ENCODE results near the gene VWA5B1. TPM values are rescaled to one million over a fixed set of nuclear protein-coding genes. Genes with fewer than 3 reads are reported as not detected.

VWA5B1 gene
- total and polyA plus RNA-seq, 10 donors, result 0.28 TPM; not detected in 9

DNA sequence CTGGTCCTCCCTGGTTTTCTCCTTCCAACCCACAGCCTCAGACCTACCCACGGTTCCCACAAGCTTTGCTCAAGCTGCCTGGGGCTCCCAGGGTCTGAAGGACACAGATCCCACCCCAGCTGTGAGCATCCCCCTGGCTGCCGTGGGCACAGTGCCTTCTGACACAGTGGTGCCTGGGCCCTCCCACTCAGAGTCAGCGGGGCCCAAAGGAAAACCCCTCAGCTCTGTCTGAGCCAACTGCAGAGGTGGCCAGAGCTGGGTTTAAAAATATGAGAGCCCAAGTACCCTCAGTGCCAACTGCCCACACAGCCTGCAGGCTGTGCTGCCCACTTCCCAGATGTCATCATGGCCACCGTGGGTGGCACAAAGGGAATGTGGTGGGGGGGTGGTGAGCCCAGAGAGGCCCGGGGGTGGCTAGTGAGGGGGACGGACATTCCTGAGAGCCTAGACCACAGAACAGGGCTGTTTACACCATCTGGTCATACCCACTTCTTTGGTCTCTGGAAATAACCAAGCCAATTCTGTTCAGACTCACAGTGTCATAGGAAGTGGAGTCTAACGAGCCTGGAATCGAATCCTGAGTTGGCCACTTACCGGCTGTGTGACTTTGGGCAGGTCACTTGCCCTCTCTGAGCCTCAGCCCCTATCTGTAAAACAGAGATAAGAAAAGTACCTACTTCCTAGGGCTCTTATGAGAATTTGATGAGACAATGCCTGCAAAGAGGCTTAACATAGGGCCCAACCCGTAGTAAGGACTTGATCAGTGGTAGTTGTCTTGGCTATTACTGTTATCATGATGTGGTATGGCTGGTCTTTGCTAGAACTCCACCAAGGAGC, 109.9 kb downstream of the VWA5B1 start:
- Histone ChIP-seq H3K9me3 (peaks cover 0 to 9% (median 7%) of the 10 kb centered on the region in 8 donors), H3K4me3 (no peak overlapping the region), H3K27me3 (replicated peaks in 1 of 7) (peaks cover 0 to 74% (median 4%) of the 10 kb centered on the region in 7 donors), H3K36me3 (no peaks in the 10 kb centered on the region), H3K4me1 (no peaks in the 10 kb centered on the region), H3K27ac (no peak overlapping the region)
- WGBS, 5 donors, result 38 to 49% (median 46%) methylated on average over 9 to 10 of the region's 10 CpGs
- intact Hi-C loops (cut with DNase I; ENCODE audit: low total_unique reads), result no loop called here
- TF ChIP-seq POLR2A (IDR thresholded peaks at IDR 0.05), result no peak
- DNase-seq, result no peak

DNA sequence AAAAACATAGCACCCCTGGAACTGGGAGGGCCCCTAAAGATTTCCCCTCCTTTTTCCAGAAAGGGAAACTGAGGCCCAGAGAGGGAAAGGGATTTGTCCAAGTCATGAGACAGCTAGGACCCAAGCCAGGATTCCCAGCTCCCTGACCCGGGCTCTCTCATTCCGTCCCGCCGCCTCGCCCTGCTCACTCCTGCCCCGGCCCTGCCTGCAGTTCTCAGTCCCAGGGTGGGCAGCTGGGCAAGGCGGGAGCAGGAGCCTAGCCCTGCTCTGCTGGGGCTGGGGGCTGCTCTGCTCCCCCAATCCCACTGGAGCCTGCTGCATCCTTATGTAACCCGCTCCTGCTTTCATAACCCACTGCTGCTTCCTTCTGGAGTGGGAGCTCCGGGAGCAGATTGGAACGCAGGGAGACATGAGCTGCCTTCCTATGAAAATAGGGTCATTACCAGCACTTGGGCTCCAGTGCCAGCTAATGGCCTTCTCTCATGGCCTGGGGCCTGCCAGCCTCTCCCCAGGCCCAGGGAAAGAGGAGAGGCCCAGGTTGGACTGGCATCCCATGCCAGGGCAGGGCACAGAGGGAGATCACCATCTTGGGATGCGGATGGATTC, 110.8 kb downstream of the VWA5B1 start:
- no peaks in the 10 kb centered on the region for H3K36me3 ChIP-seq
- H3K4me3 ChIP-seq, result no peak overlapping the region
- H3K27ac ChIP-seq, result no peak overlapping the region
- H3K9me3 ChIP-seq, result no peaks in the 10 kb centered on the region
- peaks cover 0 to 83% (median 4%) of the 10 kb centered on the region in 7 donors for H3K27me3 ChIP-seq (replicated peaks in 1 of 7)
- TF ChIP-seq POLR2A (IDR thresholded peaks at IDR 0.05) (no peak), POLR2AphosphoS5 (IDR thresholded peaks at IDR 0.05) (no peak)
- TF ChIP-seq, protein P1, sequence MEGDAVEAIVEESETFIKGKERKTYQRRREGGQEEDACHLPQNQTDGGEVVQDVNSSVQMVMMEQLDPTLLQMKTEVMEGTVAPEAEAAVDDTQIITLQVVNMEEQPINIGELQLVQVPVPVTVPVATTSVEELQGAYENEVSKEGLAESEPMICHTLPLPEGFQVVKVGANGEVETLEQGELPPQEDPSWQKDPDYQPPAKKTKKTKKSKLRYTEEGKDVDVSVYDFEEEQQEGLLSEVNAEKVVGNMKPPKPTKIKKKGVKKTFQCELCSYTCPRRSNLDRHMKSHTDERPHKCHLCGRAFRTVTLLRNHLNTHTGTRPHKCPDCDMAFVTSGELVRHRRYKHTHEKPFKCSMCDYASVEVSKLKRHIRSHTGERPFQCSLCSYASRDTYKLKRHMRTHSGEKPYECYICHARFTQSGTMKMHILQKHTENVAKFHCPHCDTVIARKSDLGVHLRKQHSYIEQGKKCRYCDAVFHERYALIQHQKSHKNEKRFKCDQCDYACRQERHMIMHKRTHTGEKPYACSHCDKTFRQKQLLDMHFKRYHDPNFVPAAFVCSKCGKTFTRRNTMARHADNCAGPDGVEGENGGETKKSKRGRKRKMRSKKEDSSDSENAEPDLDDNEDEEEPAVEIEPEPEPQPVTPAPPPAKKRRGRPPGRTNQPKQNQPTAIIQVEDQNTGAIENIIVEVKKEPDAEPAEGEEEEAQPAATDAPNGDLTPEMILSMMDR (IDR thresholded peaks at IDR 0.05 in 8 of 11, conservative IDR thresholded peaks at IDR 0.05 in 3 of 11), result no peak
- peaks cover 0 to 8% (median 0%) of the 10 kb centered on the region in 6 donors for H3K4me1 ChIP-seq
- no peak for DNase-seq
- WGBS, 5 donors, result 84 to 92% (median 90%) methylated on average over 10 to 11 of the region's 11 CpGs
- intact Hi-C loops (cut with DNase I; ENCODE audit: low total_unique reads), result no loop called here

DNA sequence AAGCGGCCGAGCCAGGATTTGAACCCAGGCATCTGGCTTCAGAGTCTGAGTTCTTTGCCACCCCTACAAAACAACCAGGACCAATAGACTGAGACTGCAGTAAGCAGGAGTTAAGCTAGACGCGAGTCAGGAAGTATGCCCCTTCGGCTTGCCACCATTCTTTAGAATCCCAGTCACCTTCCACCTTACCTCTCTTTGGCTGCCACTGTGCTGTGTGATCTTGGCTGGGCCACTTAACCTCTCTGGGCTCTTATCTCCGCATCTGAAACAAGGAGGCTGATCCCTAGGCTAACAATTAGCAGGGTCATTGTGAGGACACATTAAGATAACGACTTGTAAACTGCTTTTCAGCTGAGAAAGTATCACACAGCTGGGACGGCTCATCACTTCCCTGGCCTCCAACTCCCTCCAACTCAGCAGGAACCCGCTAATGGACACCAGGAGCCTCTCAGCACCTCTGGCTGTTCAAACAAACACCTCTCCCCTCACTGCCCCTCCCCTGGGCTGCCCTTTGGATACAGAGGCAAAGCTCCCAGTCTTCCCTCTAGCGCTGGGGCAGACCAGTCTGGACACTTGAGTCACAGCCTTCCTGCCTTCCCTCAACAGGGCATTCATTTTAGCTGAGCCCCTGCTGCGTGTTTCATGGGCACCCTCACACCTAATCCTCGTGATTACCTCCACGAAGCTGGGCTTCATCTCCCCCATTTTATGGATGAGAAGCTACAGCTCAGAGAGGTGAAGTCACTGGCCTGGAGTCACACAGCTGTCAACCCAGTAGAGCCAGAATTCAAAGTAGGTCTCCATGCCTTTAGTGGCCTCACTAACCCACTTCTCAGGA, 112.1 kb downstream of the VWA5B1 start:
- no peak for DNase-seq
- Histone ChIP-seq H3K9me3 (no peaks in the 10 kb centered on the region), H3K4me3 (no peak overlapping the region), H3K27ac (no peak overlapping the region), H3K36me3 (no peaks in the 10 kb centered on the region), H3K27me3 (replicated peaks in 1 of 7) (peaks cover 0 to 88% (median 4%) of the 10 kb centered on the region in 7 donors), H3K4me1 (peaks cover 0 to 8% (median 0%) of the 10 kb centered on the region in 6 donors)
- WGBS, 5 donors, result 48 to 56% (median 50%) methylated on average over 13 of the region's 13 CpGs
- intact Hi-C loops (cut with DNase I; ENCODE audit: low total_unique reads), result no loop called here
- TF ChIP-seq, protein P1 (IDR thresholded peaks at IDR 0.05 in 8 of 11, conservative IDR thresholded peaks at IDR 0.05 in 3 of 11), result no peak
- TF ChIP-seq POLR2A (IDR thresholded peaks at IDR 0.05), result no peak
- no peak for TF ChIP-seq POLR2AphosphoS5 (IDR thresholded peaks at IDR 0.05)

DNA sequence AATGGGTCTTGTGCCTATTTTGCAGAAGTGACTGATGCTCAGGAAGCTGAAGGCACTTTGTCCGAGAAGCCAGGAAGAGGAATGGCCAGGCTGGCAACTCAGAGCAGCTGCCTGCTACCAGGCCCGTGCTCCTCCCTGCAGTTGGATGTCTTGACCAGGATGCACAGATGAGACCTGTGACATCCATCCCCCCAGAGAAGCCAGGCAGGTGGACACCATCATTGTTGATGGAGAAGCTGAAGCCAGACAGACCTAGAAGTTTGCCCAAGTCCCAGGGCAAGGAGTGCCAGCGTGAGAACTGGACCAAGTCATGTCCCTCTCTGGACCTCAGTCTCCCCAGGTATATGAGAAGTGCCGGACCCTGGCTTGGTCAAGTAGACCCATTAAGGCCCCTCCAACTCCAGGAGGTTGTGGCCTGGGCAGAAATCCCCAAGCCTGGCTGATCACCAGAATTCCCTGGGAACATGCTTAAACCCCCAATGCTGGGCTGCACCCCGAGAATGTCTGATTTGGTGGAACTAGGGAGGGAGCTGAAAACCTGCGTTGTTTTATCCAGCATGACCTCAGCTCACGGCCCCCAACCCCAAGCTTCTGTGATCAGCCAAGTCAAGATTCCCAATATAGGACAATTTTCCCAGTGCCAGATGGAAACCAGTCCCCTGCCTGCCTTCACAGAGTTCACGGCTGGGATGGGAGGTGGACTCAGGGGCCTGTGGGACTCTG, 112.9 kb downstream of the VWA5B1 start:
- intact Hi-C loops (cut with DNase I; ENCODE audit: low total_unique reads), result no loop called here
- peaks cover 0 to 83% (median 4%) of the 10 kb centered on the region in 7 donors for H3K27me3 ChIP-seq (replicated peaks in 1 of 7)
- no peaks in the 10 kb centered on the region for H3K9me3 ChIP-seq
- no peak overlapping the region for H3K4me3 ChIP-seq
- H3K36me3 ChIP-seq, result no peaks in the 10 kb centered on the region
- peaks cover 0 to 8% (median 0%) of the 10 kb centered on the region in 6 donors for H3K4me1 ChIP-seq
- TF ChIP-seq POLR2AphosphoS5 (IDR thresholded peaks at IDR 0.05) (no peak), POLR2A (IDR thresholded peaks at IDR 0.05) (no peak)
- TF ChIP-seq, protein P1 (IDR thresholded peaks at IDR 0.05 in 8 of 11, conservative IDR thresholded peaks at IDR 0.05 in 3 of 11), result no peak
- H3K27ac ChIP-seq, result no peak overlapping the region
- no peak for DNase-seq
- WGBS, 5 donors, result 59 to 69% (median 67%) methylated on average over 5 to 8 of the region's 8 CpGs

All from spleen (tissue), 11 donors.